HK-2 (cell line): ENCODE data around the gene RSAD1.

ENCODE experiments used
- DNase-seq: peaks from one replicate; pipeline ENCODE4 v3.0.0-alpha.2; 2018; ENCODE audit not compliant: unreplicated experiment

RSAD1 gene

GRCh38 chr17:50458270-50458669 lies 20.4 kb upstream of the RSAD1 start:
- DNase-seq: no peak

GRCh38 chr17:50458701-50459676 lies 19.7 kb upstream of the RSAD1 start:
- peak; percentile 54 for DNase-seq

- DNase-seq: no peak
These were observed 18.9 kb upstream of the RSAD1 start for GRCh38 chr17:50459756-50460155.

GRCh38 chr17:50460831-50461526 lies 17.7 kb upstream of the RSAD1 start:
- DNase-seq: no peak

- DNase-seq: no peak
These were observed 17.0 kb upstream of the RSAD1 start for GRCh38 chr17:50461550-50462132.

- DNase-seq: no peak
These were observed 16.2 kb upstream of the RSAD1 start for GRCh38 chr17:50462446-50462845.

GRCh38 chr17:50464121-50464520 lies 14.5 kb upstream of the RSAD1 start:
- no peak for DNase-seq

GRCh38 chr17:50464736-50465135 lies 13.9 kb upstream of the RSAD1 start:
- no peak for DNase-seq

- no peak for DNase-seq
These were observed 13.5 kb upstream of the RSAD1 start for GRCh38 chr17:50465171-50465570.

GRCh38 chr17:50465635-50466034 lies 13.0 kb upstream of the RSAD1 start:
- DNase-seq: no peak

- no peak for DNase-seq
These were observed 12.1 kb upstream of the RSAD1 start for GRCh38 chr17:50466371-50467113.

- DNase-seq: no peak
These were observed 11.4 kb upstream of the RSAD1 start for GRCh38 chr17:50467114-50467854.

GRCh38 chr17:50467855-50468303 lies 10.8 kb upstream of the RSAD1 start:
- no peak for DNase-seq

- DNase-seq: no peak
These were observed 10.1 kb upstream of the RSAD1 start, which contains the start of gene CHAD for GRCh38 chr17:50468304-50469207. TSS of gene CHAD (minus strand) at chr17:50468880. CDS start at chr17:50468813, 67 bp downstream.

GRCh38 chr17:50469208-50469605 lies 9.5 kb upstream of the RSAD1 start:
- no peak for DNase-seq

- no peak for DNase-seq
These were observed 8.9 kb upstream of the RSAD1 start for GRCh38 chr17:50469671-50470305.

- DNase-seq: no peak
These were observed 8.2 kb upstream of the RSAD1 start for GRCh38 chr17:50470426-50470825.

- no peak for DNase-seq
These were observed 7.4 kb upstream of the RSAD1 start for GRCh38 chr17:50471009-50471905.
